ENCODE data around the gene FAM72B.
"Not testable (repeated sequence)": the region's sequence is repeated elsewhere in the genome, so short reads cannot be mapped to it uniquely, and the experiment has no call there.

FAM72B gene

DNA sequence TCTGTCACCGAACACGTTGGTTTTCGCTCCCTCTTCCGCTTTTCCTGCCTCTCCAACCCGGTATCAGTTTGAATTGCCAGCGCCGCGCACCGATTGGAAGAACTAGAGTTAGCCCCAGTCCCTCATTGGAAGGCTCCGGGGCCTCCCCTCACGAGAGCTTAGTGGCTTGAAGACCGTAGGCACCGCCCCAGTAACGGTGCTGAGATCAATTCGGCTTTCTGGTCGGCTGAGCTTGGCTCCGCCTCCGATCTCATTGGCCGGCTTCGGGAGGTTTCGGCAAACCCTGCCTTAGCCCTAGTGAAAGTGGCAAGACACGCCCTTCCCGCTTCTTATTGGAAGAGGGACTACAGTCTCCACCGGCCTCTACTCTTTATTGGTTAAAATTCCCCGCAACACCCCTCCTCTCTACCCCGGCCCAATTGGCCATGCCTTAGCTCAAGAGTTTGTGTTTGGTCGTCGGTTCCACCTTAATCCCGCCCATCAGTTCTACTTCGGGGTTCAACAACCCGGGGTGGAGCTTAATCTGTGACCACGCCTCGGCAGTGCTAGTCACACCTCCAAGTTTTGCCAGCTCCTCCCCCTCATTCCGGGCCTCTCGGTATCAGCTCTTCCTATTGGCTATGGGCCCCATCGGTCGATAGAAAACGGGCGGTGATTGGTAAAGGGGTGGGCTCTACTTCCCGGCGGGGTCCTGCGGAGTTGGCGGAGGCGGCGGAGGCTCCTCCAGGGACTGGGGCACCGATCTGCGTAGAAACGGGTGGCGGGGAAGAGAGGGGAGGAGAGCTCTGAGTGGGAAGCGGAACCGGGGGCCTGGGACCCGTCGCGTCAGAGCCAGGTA, at the start of gene FAM72B, which contains the start of gene SRGAP2C:
TSS of gene FAM72B (minus strand) at position 51 of the 838 bp plus-strand sequence. CDS start 851 bp downstream, outside the sequence.
TSS of gene SRGAP2C (plus strand) at position 686 of the 838 bp plus-strand sequence. CDS start 2,472 bp downstream, outside the sequence.
- peak; percentile 59 for DNase-seq

GRCh38 chr1:121232445-121233125, 48.4 kb upstream of the FAM72B start:
- not testable (repeated sequence) for DNase-seq

- not testable (repeated sequence) for DNase-seq
Measured at GRCh38 chr1:121230636-121231035, 46.5 kb upstream of the FAM72B start.

- not testable (repeated sequence) for DNase-seq
Measured at GRCh38 chr1:121227544-121228330, 43.6 kb upstream of the FAM72B start.

- not testable (repeated sequence) for DNase-seq
Measured at GRCh38 chr1:121226925-121227324, 42.8 kb upstream of the FAM72B start.

DNA sequence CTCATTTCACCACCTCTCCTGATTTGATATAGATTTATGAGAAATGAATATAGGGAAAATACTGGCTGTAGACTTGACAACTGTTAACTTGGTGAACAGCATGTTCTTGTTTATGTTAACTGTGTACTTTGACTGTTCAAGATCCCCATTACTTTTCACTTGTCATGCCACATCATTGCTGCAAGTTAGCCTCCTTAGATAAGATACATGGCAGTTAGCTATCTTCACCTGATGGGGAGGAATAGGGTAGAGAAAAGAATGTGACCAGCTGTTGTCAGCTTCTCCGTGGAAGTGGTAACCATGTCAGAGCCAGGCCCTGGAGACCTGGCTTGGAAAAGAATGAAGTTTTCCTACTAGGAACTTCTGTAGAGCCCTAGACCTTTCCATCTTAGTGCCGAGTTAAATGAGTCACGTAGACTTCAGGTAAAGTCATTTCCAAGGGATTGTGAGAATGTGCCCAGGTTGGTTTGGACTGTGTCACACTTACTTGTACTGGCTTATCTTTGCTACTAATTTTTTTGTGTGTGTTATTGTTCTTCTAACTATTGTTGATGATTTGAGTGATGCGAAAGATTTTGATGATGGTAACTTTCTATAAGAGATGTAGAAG, 42.3 kb upstream of the FAM72B start:
- DNase-seq, result not testable (repeated sequence)

GRCh38 chr1:121224714-121225113, 40.6 kb upstream of the FAM72B start:
- DNase-seq, result not testable (repeated sequence)

DNA sequence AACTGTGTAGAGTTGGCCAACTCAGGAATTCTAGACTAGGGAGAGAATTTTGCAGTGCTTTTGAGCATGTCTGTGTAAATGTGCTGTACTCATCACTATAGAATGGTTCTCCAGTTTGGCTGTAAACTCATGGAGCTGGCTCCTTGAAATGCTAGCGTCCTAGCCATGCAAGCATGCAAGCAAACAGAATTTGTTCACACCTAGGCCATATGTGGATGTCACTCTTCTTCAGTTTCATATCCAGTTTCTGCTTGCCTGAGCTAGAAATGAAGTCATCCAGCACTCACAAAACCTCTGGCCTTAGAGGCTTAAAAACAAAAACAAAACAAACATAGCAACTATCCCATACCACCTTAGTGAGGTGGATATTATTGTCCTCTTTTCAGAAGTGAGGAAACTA, 37.6 kb upstream of the FAM72B start:
- not testable (repeated sequence) for DNase-seq

- not testable (repeated sequence) for DNase-seq
Measured at GRCh38 chr1:121216676-121217075, 32.5 kb upstream of the FAM72B start.

DNA sequence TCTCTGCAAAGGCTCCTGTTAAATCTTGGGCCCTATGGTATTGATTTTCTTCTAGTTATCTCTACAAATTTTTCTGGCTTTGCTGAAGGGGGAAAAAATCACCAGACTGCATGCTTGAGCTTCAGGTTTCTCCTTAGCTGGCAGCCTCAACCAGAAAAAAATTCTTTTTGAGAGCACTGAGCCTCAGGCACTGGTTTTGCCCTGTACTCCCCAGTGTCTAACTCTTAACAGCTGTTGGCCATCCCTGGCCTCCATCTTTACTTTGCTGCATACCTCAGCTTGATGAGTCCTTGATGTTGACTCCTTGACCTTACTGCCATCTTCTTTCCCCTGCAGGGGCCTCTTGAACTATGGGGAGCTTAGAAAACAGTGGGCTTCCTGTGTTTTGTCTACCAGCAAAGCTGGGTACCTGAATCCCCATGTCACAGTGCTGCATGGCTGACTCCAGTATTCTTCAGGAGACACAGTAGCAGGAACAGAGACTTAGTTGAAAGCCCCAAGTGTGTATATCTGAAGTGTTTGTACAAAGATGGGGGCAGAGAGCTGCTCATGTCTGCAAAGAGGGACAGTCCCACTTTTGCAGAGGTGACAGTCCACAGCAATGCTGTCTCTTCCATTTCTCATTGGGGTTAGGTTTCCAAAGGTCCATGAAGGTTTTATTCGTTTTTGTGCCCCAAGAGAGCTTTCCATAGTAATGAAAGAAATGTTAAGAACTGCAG, 31.7 kb upstream of the FAM72B start:
- not testable (repeated sequence) for DNase-seq

GRCh38 chr1:121214544-121215156, 30.5 kb upstream of the FAM72B start:
- DNase-seq, result not testable (repeated sequence)

DNA sequence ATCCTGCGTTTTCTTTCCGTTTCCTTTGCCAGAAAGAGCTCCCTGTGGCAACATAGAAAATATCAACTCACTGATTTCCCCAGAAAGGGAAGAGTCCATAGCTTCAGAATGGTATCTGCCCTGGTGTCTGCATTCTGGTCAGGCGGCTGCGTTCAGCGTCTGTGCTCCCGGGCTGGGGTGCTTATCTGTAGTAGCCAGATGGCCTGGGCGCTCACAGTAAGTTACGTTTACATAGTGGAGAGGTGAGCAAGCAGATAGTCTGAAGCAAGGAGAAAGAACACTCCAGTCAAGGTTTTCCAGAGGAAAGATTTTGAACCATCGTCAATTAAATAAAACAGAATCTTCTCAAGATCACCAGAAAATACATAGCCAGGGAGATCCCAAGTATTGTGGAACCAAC, 29.4 kb upstream of the FAM72B start:
- not testable (repeated sequence) for DNase-seq

DNA sequence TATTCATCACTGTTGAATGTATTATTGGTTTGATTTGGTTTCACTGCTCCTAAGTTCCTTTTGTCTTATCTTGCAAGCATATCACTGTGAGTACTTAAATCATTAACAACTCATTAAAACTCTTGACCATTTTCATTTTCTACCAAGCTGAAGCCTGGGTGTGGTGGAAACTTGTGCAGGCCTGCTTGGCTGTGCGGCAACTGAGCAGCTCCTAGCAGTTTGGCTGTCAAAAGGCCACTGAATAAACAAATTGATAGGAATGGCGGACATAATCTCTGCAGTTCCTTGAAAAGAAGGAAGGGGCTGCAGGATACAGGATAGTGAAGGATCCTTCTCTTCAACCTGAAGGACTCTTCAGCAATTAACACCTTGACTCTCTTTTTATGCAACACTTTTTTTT, 26.6 kb upstream of the FAM72B start:
- DNase-seq, result not testable (repeated sequence)

DNA sequence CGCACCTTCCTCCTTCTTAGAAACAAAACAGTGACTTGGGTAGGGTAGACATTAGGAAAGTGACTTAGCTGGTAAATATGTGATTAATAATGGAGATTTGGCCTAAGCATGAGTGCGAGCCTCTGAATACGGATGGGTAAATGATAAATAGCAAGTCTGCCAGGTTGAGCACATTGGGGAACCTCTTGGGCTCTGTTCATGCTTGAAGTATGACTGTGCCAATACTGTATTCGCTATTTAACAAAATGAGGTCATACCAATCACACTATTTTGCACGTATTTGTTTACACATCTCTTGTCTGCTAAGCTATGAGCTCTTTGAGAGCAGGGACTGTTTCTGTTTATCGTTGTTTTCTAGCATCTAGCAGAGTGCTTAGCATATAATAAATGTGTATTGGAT, 24.2 kb upstream of the FAM72B start:
- DNase-seq, result not testable (repeated sequence)

GRCh38 chr1:121207328-121207727, 23.2 kb upstream of the FAM72B start:
- not testable (repeated sequence) for DNase-seq

DNA sequence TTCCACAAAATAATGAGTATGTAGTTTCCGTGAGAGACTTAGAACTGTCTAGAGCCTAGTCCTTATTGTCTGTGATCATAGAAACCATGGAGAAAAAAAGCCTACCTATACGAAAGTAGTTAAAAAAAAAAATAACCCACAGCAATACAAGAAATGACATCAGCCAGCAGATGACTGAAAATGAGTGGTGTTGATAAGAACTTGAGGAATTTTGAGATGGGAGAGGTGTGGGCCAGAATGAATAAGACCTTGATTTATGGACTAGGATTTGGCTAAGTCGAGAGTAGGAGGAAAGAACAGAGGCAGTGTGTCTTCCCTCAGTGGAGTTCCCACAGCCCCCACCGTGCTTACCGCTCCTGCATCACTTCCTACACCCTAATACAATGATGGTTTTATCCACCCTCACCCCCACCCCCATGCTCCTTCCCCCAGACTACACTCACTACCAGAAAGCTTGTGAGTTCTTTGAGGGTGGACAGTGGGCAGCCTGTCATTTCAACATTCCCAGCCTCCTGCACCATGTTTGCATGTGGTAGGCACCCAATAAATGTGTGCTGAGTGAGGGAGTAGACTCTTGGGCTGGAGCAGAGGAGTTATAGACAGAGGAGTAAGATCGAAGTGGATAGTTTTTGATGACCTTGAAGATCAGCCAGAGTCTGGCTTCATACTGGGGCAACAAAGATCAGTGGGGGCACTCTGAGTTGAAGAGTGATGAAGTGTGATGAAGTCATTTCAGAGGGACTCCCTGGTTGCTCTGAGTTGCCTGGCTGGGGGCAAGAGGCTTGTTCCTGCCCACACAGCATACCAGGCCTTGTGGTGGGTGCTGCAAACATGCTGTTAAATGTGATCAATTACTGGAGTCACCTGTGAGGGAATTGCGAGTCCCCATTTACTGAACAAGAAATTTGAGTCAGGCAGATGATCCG, 21.9 kb upstream of the FAM72B start:
- DNase-seq, result not testable (repeated sequence)

GRCh38 chr1:121202986-121203385, 18.8 kb upstream of the FAM72B start:
- not testable (repeated sequence) for DNase-seq

- not testable (repeated sequence) for DNase-seq
Measured at GRCh38 chr1:121200985-121201981, 17.1 kb upstream of the FAM72B start.

- not testable (repeated sequence) for DNase-seq
Measured at GRCh38 chr1:121200232-121200631, 16.1 kb upstream of the FAM72B start.

All from NCI-H2029 treated with DMSO at 0.1 percent for 48 hours (cell line).